HL-60/S4 (cell line): ENCODE results near the gene CABLES2.
"Not testable (repeated sequence)": the region's sequence is repeated elsewhere in the genome, so short reads cannot be mapped to it uniquely, and the experiment has no call there.

Experiments used
- in situ Hi-C: fragments of 300-500 bp; cut with MboI; formaldehyde crosslinking; loops from 2 replicates; pipeline ENCODE4 v1.14.3; 2022; ENCODE audit warnings: low sequenced_read_pairs

Gene CABLES2

DNA sequence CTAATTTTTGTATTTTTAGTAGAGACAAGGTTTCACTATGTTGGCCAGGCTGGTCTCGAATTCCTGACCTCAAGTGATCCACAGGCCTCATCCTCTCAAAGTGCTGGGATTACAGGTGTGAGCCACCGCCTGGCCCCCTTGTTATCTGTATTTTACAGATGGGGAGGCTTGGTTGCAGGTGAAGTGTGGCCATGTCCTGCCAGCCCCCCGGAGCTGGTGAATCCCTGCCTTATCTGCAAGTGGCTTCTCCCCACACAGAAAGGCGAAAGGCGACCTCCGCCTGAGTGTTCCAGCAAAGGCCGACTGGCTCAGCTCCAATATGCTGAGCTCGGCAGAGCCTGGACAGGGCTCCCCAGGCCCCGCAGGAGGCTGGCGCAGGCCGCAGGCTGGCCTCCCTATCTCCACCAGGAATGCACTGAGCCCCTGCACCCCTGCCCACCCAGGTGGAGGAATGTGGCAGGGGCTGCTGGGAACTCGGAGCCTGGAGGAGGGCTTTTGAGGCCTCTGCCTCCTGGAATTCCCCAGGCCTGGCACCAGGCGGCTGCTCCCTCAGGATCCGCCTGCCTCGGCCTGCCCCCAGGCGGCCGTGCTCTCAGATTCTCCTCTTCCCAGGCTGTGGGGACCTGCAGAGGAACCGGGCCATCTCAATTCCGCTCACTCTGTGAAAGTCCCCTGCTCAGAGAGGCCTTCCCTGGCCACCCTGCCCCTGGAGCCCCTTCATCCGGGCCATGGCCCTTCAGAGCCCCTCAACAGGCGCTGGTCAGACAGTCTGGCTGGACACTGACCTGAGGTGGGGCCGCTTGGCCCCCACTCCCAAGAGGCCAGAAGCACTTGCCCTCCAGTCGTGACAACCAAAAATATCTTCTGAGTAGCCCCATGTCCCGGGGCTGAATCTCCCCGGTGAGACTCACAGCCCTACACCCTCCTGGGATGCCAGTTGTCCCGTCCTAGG lies 30.7 kb downstream of the CABLES2 start:
- in situ Hi-C loops, result no loop called here

DNA sequence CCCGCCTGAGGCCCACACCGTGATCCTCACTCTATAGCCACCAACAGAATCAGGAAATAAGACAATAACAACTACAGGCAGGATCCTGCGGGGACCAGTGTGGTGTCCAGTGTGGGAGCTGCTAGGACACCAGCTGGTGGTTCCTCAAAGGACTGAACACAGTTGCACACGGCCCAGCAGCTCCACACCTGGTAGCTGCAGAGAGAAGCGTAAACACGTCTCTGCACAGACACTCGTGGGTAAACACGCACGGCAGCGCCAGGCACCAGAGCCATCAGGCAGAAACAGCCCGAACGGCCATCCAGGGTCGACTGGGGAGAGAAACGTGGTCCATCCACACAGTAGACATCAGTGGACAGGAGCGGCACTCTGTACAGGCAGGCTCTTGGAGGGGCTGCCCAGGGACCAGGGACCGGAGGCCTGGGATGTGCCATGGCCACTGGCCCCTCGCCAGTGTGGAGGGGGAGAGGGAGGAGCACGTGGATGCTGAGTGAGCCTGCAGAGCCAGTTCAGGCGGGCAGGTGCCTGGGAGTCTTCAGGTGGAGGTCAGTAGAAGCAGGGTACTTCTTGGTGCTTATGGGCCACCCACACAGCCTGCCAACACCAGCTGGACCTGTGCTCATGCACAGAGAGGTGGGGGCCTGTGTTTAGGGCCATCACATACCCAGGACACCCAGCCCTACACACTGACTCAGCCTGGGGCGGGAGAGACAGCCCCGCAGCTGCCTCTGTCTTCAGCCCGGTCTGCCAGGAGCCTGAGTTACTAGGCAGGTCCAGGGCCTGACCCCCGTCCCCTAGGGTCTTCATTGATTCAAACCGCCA lies 32.5 kb downstream of the CABLES2 start:
- in situ Hi-C loops, result no loop called here

DNA sequence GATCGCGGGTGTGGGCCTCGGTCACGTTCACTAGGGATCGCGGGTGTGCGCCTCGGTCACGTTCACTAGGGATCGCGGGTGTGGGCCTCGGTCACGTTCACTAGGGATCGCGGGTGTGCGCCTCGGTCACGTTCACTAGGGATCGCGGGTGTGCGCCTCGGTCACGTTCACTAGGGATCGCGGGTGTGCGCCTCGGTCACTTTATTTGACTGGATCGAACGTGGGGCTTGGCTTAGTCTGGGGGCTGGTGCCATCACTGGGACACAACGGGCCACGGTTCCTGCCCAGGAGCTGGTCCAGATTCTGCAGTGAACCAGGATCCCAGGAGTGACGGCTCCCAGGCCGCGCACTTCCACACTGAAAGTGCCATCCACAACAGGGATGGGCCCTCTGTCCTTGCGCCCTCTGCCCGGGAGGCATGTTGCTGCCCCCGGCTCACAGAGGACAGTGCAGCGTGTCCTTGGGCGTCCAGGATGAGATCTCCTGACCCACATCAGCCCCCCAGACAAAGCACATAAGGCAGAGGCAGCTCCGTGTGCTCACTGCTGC lies 33.4 kb downstream of the CABLES2 start:
- in situ Hi-C loops, result not testable (repeated sequence)

- in situ Hi-C loops, result no loop called here
Observed at GRCh38 chr20:62372042-62372993, 34.8 kb downstream of the CABLES2 start.

- in situ Hi-C loops, result no loop called here
Observed at GRCh38 chr20:62371588-62372041, 35.5 kb downstream of the CABLES2 start.

DNA sequence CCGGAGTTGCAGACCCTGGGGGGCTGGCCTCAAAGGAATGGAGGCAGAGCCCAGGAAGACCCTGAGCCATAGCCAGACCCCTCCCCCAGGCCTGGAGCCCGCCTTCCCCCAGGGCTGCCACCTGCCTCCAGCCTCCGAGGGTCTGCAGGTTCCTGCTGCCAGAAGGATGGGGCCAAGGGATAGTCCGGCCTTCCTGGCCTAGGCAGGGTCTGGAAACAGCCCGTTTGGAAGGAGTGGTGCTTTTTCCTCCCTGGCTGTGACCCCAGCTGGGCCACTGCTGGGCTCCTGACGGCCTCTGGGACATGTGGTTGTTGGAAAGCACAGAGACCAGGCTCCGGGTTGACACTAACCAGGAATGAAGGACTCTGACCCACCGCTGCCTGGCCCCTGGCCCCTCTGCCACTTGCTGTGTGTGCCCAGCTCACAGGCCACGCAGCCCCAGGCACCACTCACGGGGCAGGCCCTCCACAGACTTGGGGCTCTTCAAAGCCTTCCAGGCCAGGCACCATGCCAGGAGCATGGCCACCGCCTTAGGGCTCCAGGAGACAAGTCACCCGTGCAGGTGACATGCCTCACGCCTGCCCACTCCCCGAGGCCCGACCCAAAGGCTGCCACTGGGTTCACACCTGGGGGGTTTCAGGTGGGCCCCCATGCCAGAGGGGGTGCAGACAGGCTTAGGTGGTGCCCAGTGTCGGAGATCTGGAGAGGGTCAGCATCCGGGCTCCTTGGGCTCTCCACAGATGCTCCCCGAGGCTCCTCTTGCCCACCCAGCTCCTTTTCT lies 36.1 kb downstream of the CABLES2 start:
- in situ Hi-C loops, result no loop called here

DNA sequence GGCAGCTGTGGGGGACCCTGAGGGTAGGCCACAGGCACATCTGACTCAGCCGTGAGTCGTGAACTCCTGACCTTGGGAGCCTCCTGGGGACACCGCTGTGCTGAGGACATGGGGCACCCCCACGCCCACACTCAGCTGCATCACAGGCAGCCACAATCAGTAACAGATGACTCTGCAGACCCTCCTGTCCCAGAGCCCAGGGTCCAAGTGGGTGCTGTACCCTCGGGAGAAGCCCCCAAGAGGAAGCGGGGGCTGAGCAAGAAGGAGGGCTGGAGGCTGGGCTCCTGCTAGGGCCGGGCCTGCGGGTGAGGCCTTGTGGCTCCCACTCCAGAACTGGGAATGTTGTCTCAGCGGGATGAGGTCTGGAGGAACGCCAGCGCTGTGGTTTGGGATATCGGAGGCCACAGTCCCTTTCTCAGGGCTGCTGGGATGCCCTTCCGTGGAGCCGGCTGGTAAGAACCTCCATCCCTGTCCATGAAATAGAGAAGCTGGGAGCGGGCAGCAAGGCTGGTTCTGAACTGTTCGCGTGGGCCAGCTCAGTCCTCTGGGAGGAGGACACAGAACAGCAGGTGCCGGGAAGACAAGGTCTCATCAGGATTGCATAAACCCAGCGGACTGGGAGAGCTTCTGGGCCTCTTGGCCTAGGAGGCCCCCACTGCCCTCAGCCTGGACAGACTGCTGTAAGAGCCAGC lies 36.8 kb downstream of the CABLES2 start:
- in situ Hi-C loops, result no loop called here

DNA sequence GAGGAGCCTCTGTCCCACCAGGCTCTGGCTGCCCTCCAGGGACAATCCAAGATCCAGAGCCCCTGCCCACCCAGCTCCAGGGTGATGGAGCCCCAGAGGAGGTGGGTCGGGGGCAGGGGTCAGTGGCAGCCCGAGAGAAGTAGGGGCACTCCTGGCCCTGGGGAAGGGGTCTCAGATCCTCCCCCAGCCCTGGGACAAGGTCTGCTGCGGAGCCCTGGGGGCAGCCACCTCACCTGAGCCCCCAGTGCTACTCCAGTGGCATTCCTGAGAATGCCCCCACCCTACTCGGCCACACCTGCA lies 37.3 kb downstream of the CABLES2 start:
- in situ Hi-C loops, result no loop called here

DNA sequence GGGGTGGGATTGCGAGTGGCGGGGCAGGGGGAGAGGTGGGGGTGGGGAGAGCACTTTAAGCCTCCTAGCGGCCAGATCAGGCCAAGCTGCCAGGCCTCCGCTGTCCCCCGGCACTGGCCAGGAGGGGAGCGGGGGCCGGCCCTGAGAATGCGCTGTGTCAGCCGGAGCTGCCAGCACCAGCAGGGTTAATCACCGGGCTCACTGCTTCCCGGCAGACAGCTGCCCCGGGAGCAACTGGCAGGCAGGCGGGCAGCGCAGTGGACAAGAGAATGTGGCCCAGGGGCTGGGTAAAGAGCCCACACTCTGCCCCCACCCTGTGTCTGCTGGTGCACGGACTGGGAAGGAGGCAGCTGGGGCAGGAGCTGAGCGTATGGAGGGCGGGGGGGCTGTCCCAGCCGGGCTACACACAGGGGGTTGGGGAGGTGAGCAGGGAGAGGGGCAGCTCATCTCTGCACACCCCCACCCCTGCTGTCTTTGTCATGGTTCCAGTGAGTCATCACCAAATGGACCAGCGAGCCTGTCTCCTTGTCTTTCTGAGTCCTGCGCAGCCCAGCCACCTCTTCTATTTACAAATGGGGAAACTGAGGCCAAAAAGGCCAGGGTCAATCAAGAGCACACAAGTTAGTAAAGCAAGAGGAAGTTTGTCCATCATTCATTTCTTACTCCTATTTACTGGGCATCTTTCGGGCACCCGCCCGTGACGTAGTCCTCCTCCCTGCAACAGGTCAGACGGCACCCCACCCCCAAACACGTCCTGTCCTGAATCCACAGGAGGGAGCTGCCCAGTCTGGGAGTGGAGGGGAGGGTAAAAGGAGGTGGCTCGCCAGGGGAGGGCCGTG lies 37.9 kb downstream of the CABLES2 start:
- in situ Hi-C loops, result no loop called here

- in situ Hi-C loops, result no loop called here
Observed at GRCh38 chr20:62368392-62368975, 38.6 kb downstream of the CABLES2 start.

GRCh38 chr20:62367633-62368391 lies 39.3 kb downstream of the CABLES2 start:
- in situ Hi-C loops, result no loop called here

DNA sequence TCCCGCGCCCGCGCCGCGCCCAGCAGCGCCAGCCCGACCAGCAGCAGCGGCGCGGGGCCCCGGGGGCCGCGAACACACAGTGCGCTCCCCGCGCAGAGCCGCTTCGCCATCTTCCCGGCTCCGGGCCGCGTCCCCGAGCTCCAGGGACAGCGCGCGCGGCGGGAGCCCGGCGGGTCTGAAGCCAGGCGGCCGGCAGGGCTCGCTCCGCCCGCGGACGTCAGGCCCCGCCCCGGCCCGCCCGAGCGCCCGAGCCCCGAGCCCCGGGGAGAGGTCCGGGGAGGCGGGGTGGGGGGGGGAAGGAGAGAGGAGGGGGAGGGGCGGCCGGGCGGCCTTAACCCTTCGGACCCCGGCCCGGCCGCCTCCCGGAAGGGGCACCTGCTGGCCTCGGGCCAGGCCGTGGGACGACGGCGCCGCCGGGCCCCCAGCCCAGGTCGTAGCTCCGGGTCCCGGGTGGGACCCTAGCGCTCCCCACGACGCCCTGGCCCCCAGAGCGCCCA lies 39.9 kb downstream of the CABLES2 start, which contains the start of gene LAMA5:
Gene LAMA5 (minus strand): TSS at position 177 of the 497 bp plus-strand sequence. CDS start 67 bp downstream, at position 110.
- in situ Hi-C loops, result no loop called here

DNA sequence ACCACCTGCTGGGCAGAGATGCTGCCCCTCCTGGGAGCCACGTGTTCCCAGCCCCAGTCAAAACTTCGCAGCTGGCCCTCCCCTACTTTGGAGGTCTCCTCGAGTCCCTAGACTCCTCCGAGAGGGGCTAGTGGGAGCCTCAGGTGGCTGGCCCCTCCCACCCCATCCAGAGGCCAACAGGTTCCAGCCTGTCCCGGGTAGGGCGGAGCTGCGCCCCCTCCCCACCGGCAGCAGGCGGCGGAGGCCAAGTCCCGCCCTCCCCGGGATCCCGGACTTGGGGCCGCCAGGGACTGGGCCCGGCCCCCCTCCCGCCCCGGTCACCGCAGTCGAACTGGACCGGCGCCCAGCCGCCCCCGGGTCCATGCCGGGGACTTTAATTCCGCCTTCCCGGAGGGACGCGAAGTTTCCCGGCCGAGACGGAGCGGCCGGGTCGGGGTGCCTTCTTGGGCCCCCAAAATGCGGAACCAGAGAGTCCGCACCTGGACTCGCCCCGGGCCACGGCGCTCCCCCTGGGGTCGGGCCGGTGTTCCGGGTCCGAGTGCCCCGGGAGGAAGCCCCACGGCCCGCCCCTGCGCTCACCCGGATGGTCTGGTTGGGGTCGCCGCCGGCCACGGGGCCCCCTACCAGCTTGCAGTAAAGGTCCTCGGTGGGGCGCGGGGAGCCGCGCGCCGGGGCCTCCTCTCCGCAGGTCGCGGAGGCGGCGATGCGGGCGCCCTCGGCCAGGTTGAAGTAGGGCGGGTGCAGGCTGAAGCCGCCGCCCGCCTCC lies 40.5 kb downstream of the CABLES2 start:
- in situ Hi-C loops, result no loop called here

DNA sequence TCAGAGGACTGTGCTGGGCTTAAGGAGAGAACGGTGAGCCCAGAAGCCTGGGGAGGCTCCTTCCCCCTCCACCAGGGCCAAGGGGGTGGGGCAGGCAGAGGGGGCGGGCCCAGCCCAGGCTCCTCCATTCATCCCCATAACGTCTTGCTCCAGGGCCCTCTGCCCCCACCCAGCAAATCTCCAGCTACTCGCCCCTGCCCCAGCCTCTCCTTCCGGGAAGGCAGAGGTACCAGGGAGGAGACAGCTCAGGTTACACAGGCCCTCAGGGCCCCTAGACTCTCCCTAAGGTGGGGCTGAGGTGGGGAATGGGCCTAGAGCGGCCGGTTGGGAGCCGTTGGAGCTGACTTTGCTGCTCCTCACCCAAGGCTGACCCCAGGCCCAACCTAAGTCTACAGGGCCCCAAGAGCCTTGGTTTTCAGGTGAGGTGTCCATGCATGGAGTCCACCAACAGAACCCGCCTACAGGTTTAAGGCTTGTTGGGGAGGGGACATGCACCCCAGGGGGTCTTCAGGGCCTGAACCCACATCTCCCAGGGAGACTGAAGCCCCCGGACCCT lies 41.2 kb downstream of the CABLES2 start:
- in situ Hi-C loops, result no loop called here

GRCh38 chr20:62364911-62365736 lies 42.0 kb downstream of the CABLES2 start:
- in situ Hi-C loops, result no loop called here
